Activated CD8-positive, alpha-beta T cell treated with anti-CD3 and anti-CD28 coated beads for 36 hours (primary cell): ENCODE measurements around the gene ZNF728. TPM values are rescaled to one million over a fixed set of nuclear protein-coding genes. Genes with fewer than 3 reads are reported as not detected.

Experiments
- ATAC-seq: fragments of 200-7000 bp; cut with Tn5 transposase; one replicate; pipeline ENCODE4 v1.10.0; 2021; ENCODE audit warnings: mild to moderate bottlenecking, moderate library complexity
- CTCF ChIA-PET: fragments of 350-600 bp; sonication (Branson Sonifier 250); formaldehyde crosslinking; loops from one replicate; lab custom pipeline; 2021; ENCODE audit warnings: antibody characterized with exemption; lab: Charles Lee
- POLR2A ChIA-PET: fragments of 350-600 bp; sonication (Branson Sonifier 250); formaldehyde crosslinking; loops from one replicate; lab custom pipeline; 2021; ENCODE audit warnings: antibody characterized with exemption; lab: Charles Lee
- DNase-seq: peaks from one replicate; pipeline ENCODE4 v3.0.0-alpha.2; 2020
- H3K27ac Mint-ChIP-seq: one replicate; pipeline ENCODE4 v1.8.0; 2021; ENCODE audit warnings: mild to moderate bottlenecking, mixed read lengths
- H3K27me3 Mint-ChIP-seq: one replicate; pipeline ENCODE4 v1.8.0; 2021; ENCODE audit warnings: mixed read lengths
- H3K36me3 Mint-ChIP-seq: one replicate; pipeline ENCODE4 v1.8.0; 2021; ENCODE audit warnings: low read depth, mixed read lengths
- H3K4me1 Mint-ChIP-seq: one replicate; pipeline ENCODE4 v1.8.0; 2021; ENCODE audit warnings: low read depth, mixed read lengths
- H3K4me3 Mint-ChIP-seq: one replicate; pipeline ENCODE4 v1.8.0; 2021; ENCODE audit warnings: mild to moderate bottlenecking, moderate library complexity, mixed read lengths
- H3K9me3 Mint-ChIP-seq: one replicate; pipeline ENCODE4 v1.8.0; 2021; ENCODE audit warnings: mixed read lengths
- intact Hi-C: fragments of 100-400 bp; cut with micrococcal nuclease; formaldehyde crosslinking; loops from one replicate; pipeline ENCODE4 v1.10.0; 2022
- total RNA-seq, 2 experiments: library from RNA; stranded (reverse); gene quantifications; one replicate each; pipeline ENCODE4 v1.2.3, GENCODE V29; 2021
- TF ChIP-seq, protein P1 (sequence below): fragments of 200-600 bp; IDR thresholded peaks from one replicate; pipeline ENCODE4 v1.8.0; 2022; ENCODE audit warnings: antibody characterized with exemption, mild to moderate bottlenecking

The ZNF728 gene
- total RNA-seq = not detected

DNA sequence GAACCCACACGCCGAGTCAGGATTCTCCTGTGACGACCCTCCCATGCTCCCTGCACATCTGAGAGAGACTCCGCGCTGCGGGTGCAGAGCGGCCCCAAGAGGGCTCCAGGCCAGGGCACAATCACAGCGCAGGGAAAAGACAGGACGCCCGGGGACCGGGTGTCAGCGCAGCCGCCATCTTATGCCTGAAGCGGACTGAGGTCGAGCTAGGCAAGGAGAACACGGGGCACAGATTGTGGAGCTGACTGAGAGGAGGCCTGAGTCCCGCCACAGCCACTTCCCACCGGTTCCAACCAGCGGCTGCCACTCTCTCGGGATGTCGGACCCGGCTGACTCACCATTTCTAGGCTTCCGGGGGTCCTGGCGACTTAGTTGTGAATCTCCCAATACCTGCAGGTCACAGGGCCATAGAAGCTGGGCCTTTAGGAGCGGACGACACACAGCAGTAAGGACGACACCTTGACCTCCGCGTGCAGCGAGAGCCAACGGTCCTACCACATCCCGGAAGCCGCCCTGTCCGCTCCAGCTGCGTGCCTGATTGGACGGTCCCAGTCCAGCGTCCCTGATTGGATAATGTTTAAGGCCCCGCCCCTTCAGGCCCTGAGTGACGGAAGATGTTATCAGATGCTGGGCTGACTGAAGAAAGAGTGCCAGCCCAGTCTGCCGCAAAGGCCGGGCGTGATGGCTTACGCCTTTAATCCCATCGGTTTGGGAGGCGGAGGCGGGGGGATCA lies at the start of gene ZNF728:
Gene ZNF728 (minus strand): TSS at position 487 of the 733 bp plus-strand sequence. CDS start 146 bp downstream, at position 341.
- ChIA-PET CTCF (no interaction called here), POLR2A (no interaction called here)
- peaks cover 7% of the 10 kb centered on the region for H3K36me3 Mint-ChIP-seq
- DNase-seq (peak; percentile 4), ATAC-seq (no peak)
- H3K4me1 Mint-ChIP-seq = no peaks in the 10 kb centered on the region
- intact Hi-C loops = no loop called here
- TF ChIP-seq, protein P1, sequence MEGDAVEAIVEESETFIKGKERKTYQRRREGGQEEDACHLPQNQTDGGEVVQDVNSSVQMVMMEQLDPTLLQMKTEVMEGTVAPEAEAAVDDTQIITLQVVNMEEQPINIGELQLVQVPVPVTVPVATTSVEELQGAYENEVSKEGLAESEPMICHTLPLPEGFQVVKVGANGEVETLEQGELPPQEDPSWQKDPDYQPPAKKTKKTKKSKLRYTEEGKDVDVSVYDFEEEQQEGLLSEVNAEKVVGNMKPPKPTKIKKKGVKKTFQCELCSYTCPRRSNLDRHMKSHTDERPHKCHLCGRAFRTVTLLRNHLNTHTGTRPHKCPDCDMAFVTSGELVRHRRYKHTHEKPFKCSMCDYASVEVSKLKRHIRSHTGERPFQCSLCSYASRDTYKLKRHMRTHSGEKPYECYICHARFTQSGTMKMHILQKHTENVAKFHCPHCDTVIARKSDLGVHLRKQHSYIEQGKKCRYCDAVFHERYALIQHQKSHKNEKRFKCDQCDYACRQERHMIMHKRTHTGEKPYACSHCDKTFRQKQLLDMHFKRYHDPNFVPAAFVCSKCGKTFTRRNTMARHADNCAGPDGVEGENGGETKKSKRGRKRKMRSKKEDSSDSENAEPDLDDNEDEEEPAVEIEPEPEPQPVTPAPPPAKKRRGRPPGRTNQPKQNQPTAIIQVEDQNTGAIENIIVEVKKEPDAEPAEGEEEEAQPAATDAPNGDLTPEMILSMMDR = no peak
- no peak within 1 kb of the TSS for H3K27ac Mint-ChIP-seq
- H3K9me3 Mint-ChIP-seq = peaks cover 24% of the 10 kb centered on the region
- H3K27me3 Mint-ChIP-seq = no peaks in the 10 kb centered on the region
- no peak within 1 kb of the TSS for H3K4me3 Mint-ChIP-seq

DNA sequence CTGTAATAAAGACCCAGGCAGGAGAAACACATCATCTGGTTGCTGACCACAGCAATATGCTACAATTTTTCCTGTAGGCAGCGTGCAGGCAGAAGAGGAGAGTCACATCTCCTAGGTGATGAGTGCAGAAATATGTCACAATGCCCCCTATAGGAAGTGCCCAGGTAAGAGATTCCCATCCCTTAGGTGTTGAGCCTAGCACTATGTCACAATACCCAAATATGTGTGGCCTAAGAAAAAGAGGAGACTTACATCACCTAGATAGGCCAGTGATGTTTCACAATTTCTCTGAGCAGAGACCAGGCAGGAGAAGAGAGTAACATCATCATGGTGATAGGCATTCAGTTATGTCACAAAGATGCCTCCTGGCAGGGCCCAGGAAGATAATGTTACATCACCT lies 49.4 kb upstream of the ZNF728 start:
- CTCF ChIA-PET = no interaction called here
- TF ChIP-seq, protein P1 = no peak
- intact Hi-C loops = no loop called here
- peaks cover 11% of the 10 kb centered on the region for H3K9me3 Mint-ChIP-seq
- H3K27me3 Mint-ChIP-seq = no peaks in the 10 kb centered on the region
- no peak overlapping the region for H3K4me3 Mint-ChIP-seq
- DNase-seq (no peak), ATAC-seq (no peak)
- H3K4me1 Mint-ChIP-seq = no peaks in the 10 kb centered on the region
- H3K27ac Mint-ChIP-seq = no peak overlapping the region
- POLR2A ChIA-PET = no interaction called here
- H3K36me3 Mint-ChIP-seq = no peaks in the 10 kb centered on the region

DNA sequence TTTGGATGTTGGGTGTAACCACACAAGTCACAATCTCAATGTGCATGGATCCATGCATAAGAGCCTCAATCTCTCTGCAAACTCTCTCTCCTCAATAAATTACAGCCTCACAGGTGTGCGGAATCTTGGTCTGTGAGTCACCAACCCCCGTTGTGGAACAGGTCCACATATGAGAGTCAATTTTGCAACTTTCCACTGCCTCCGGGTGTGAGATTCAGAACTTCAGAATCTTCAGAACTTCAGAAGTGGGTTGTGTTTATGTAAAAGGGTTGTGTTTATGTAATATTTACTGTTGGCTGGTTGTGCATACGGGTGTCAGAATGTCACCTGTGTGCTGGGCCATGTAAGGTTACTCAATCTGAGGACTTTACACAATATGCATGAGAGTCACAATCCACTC lies 46.3 kb upstream of the ZNF728 start:
- ATAC-seq = no peak
- H3K27me3 Mint-ChIP-seq = no peaks in the 10 kb centered on the region
- no peaks in the 10 kb centered on the region for H3K4me1 Mint-ChIP-seq
- intact Hi-C loops = no loop called here
- no peak overlapping the region for H3K4me3 Mint-ChIP-seq
- ChIA-PET CTCF (no interaction called here), POLR2A (no interaction called here)
- peaks cover 14% of the 10 kb centered on the region for H3K9me3 Mint-ChIP-seq
- H3K36me3 Mint-ChIP-seq = no peaks in the 10 kb centered on the region
- no peak for DNase-seq
- TF ChIP-seq, protein P1 = no peak
- no peak overlapping the region for H3K27ac Mint-ChIP-seq

DNA sequence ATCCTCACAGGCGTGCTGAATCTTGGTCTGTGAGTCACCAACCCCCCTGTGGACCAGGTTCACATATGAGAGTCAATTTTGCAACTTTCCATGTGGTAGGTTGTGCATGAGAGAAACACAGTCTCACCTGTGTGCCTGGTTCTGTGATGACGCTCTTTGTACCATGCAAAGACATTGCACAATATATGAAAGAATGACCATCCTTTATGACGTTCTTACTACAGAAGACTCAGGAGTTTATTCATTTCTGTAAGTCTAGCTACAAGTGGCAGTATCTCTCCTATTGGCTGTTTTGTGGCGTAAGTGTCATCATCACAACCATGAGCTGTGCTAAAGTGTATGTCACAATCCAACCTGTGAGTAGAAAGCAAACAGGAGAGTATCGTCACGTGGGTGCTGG lies 43.8 kb upstream of the ZNF728 start:
- no peaks in the 10 kb centered on the region for H3K4me1 Mint-ChIP-seq
- CTCF ChIA-PET = interaction anchor here (0.6 kb wide), 1 partner anchor 418 kb away, joined by 3 read pairs; no protein-coding TSS in a partner anchor
- H3K9me3 Mint-ChIP-seq = peaks cover 17% of the 10 kb centered on the region
- TF ChIP-seq, protein P1 = no peak
- H3K27me3 Mint-ChIP-seq = no peaks in the 10 kb centered on the region
- POLR2A ChIA-PET = no interaction called here
- ATAC-seq (no peak), DNase-seq (no peak)
- H3K36me3 Mint-ChIP-seq = no peaks in the 10 kb centered on the region
- H3K27ac Mint-ChIP-seq = no peak overlapping the region
- intact Hi-C loops = no loop called here
- no peak overlapping the region for H3K4me3 Mint-ChIP-seq

GRCh38 chr19:23033721-23034120 lies 30.7 kb upstream of the ZNF728 start:
- intact Hi-C loops = no loop called here
- DNase-seq = no peak
- H3K4me1 Mint-ChIP-seq = no peaks in the 10 kb centered on the region
- peaks cover 25% of the 10 kb centered on the region for H3K9me3 Mint-ChIP-seq
- H3K36me3 Mint-ChIP-seq = peaks cover 1% of the 10 kb centered on the region
- TF ChIP-seq, protein P1 = no peak
- no peak overlapping the region for H3K27ac Mint-ChIP-seq
- ChIA-PET CTCF (no interaction called here), POLR2A (no interaction called here)
- H3K4me3 Mint-ChIP-seq = no peak overlapping the region
- no peak for ATAC-seq
- H3K27me3 Mint-ChIP-seq = no peaks in the 10 kb centered on the region
